Measurements from ENCODE around the gene CCDC146.

The CCDC146 gene

DNA sequence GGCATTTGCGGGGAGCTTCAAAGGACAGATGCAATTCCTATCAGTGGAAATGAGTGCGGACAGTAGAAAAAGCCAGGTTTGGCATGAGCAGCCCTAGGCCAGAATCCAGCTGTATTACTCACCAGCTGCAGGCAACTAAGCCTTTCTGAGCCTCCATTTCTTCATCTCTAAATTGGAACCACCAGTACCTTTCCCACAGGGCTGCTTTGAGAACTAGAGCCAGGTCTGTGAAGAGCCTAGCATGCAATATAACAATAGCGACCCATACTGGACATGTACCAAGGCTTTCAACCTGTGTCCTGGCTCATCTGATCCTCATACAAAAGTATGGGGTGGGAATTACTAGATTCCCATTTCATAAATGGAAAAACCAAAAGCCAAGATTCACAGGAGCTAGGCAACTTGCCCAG lies 192.8 kb downstream of the CCDC146 start:
- ChIA-PET POLR2A (no interaction called here), CTCF (interaction anchor here (1.7 kb wide), 1 partner anchor 17 kb away, joined by 5 read pairs; no protein-coding TSS in a partner anchor)
- DNase-seq (ENCODE audit: extremely low spot score) = no peak
- TF ChIP-seq, protein P1, sequence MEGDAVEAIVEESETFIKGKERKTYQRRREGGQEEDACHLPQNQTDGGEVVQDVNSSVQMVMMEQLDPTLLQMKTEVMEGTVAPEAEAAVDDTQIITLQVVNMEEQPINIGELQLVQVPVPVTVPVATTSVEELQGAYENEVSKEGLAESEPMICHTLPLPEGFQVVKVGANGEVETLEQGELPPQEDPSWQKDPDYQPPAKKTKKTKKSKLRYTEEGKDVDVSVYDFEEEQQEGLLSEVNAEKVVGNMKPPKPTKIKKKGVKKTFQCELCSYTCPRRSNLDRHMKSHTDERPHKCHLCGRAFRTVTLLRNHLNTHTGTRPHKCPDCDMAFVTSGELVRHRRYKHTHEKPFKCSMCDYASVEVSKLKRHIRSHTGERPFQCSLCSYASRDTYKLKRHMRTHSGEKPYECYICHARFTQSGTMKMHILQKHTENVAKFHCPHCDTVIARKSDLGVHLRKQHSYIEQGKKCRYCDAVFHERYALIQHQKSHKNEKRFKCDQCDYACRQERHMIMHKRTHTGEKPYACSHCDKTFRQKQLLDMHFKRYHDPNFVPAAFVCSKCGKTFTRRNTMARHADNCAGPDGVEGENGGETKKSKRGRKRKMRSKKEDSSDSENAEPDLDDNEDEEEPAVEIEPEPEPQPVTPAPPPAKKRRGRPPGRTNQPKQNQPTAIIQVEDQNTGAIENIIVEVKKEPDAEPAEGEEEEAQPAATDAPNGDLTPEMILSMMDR (IDR thresholded peaks at IDR 0.05; ENCODE audit: control extremely low read depth, extremely low read depth, low read depth, missing control alignments) = no peak

GRCh38 chr7:77316219-77316978 lies 194.0 kb downstream of the CCDC146 start:
- TF ChIP-seq, protein P1 (IDR thresholded peaks at IDR 0.05; ENCODE audit: control extremely low read depth, extremely low read depth, low read depth, missing control alignments) = no peak
- no peak for DNase-seq (ENCODE audit: extremely low spot score)
- ChIA-PET POLR2A (no interaction called here), CTCF (interaction anchor here (1.7 kb wide), 1 partner anchor 16 kb away, joined by 5 read pairs; no protein-coding TSS in a partner anchor)

- ChIA-PET CTCF (interaction anchor here (1.0 to 1.2 kb wide), 3 partner anchors 9 to 18 kb away, joined by 3 read pairs; no protein-coding TSS in a partner anchor), POLR2A (no interaction called here)
Measured at GRCh38 chr7:77318019-77318418, 195.6 kb downstream of the CCDC146 start.

GRCh38 chr7:77320137-77320536 lies 197.7 kb downstream of the CCDC146 start:
- POLR2A ChIA-PET = no interaction called here
- CTCF ChIA-PET = interaction anchor here (1.0 to 2.1 kb wide), 4 partner anchors 12 to 66 kb away, joined by 3 to 9 read pairs (median 5); no protein-coding TSS in a partner anchor
- TF ChIP-seq, protein P1 (IDR thresholded peaks at IDR 0.05; ENCODE audit: control extremely low read depth, extremely low read depth, low read depth, missing control alignments) = no peak
- no peak for DNase-seq (ENCODE audit: extremely low spot score)

More at GRCh38 chr7:77318019-77318418, 195.6 kb downstream of the CCDC146 start:
- DNase-seq (ENCODE audit: extremely low spot score) = no peak
- TF ChIP-seq, protein P1 (IDR thresholded peaks at IDR 0.05; ENCODE audit: control extremely low read depth, extremely low read depth, low read depth, missing control alignments) = no peak

DNA sequence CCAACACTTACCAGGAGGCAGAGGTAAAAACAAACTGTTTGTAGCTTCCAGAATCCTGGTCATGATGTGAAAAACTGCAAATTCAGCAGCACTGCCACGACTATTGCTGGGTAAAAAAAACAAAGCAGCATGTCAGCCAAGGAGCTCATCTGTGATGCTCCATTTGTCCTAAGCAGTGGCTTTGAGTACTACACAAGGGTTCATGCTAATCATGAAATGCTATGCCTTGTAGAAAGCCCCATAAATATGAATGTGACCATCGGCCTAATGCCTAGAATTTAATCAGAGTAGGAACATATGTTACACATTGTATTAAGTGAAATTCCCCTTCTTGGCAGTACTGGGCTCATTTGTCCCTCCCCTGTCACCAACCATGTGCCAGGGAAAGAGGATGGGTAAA lies 198.3 kb downstream of the CCDC146 start:
- no peak for DNase-seq (ENCODE audit: extremely low spot score)
- ChIA-PET CTCF (interaction anchor here (1.1 to 2.5 kb wide), 6 partner anchors 11 to 74 kb away, joined by 3 to 8 read pairs (median 5); no protein-coding TSS in a partner anchor), POLR2A (no interaction called here)
- TF ChIP-seq, protein P1 (IDR thresholded peaks at IDR 0.05; ENCODE audit: control extremely low read depth, extremely low read depth, low read depth, missing control alignments) = no peak

- no peak for DNase-seq (ENCODE audit: extremely low spot score)
- ChIA-PET CTCF (interaction anchor here (1.4 to 2.5 kb wide), 4 partner anchors 11 to 74 kb away, joined by 3 to 8 read pairs (median 8); no protein-coding TSS in a partner anchor), POLR2A (no interaction called here)
- TF ChIP-seq, protein P1 (IDR thresholded peaks at IDR 0.05; ENCODE audit: control extremely low read depth, extremely low read depth, low read depth, missing control alignments) = no peak
Measured at GRCh38 chr7:77321300-77321699, 198.9 kb downstream of the CCDC146 start.

All from GM10248 (cell line).